GM08714 (cell line): ENCODE data around the gene RIC8B.

Experiments used
- H3K4me3 ChIP-seq: fragments of 200-500 bp; sonication (Bioruptor generic); 2 replicates; pipeline ENCODE4 v1.5.1; 2014; ENCODE audit warnings: mild to moderate bottlenecking, low read length, inconsistent platforms
- ZNF274 ChIP-seq: IDR thresholded peaks from 2 replicates; pipeline ENCODE4 v1.6.1; 2012; ENCODE audit warnings: mild to moderate bottlenecking, low read depth, low read length

RIC8B gene

GRCh38 chr12:106888348-106888970 lies 114.0 kb downstream of the RIC8B start:
- H3K4me3 ChIP-seq = no peak overlapping the region
- TF ChIP-seq ZNF274 = no peak

- no peak overlapping the region for H3K4me3 ChIP-seq
- TF ChIP-seq ZNF274 = no peak
Observed at GRCh38 chr12:106889326-106889725, 114.8 kb downstream of the RIC8B start.

- H3K4me3 ChIP-seq = no peak overlapping the region
- no peak for TF ChIP-seq ZNF274
Observed at GRCh38 chr12:106889950-106890626, 115.6 kb downstream of the RIC8B start.

GRCh38 chr12:106892075-106892474 lies 117.6 kb downstream of the RIC8B start:
- no peak overlapping the region for H3K4me3 ChIP-seq
- no peak for TF ChIP-seq ZNF274

GRCh38 chr12:106893451-106893850 lies 119.0 kb downstream of the RIC8B start:
- no peak for TF ChIP-seq ZNF274
- H3K4me3 ChIP-seq = no peak overlapping the region

- no peak overlapping the region for H3K4me3 ChIP-seq
- TF ChIP-seq ZNF274 = no peak
Observed at GRCh38 chr12:106894774-106895173, 120.3 kb downstream of the RIC8B start.

- no peak overlapping the region for H3K4me3 ChIP-seq
- no peak for TF ChIP-seq ZNF274
Observed at GRCh38 chr12:106896603-106897002, 122.1 kb downstream of the RIC8B start.

- H3K4me3 ChIP-seq = no peak overlapping the region
- no peak for TF ChIP-seq ZNF274
Observed at GRCh38 chr12:106897082-106897481, 122.6 kb downstream of the RIC8B start.

- no peak overlapping the region for H3K4me3 ChIP-seq
- TF ChIP-seq ZNF274 = no peak
Observed at GRCh38 chr12:106897981-106898901, 123.8 kb downstream of the RIC8B start.

- H3K4me3 ChIP-seq = no peak overlapping the region
- TF ChIP-seq ZNF274 = no peak
Observed at GRCh38 chr12:106900554-106900953, 126.1 kb downstream of the RIC8B start.

GRCh38 chr12:106901276-106901675 lies 126.8 kb downstream of the RIC8B start:
- no peak for TF ChIP-seq ZNF274
- no peak overlapping the region for H3K4me3 ChIP-seq

- no peak for TF ChIP-seq ZNF274
Observed at GRCh38 chr12:106902053-106902452, 127.6 kb downstream of the RIC8B start.

GRCh38 chr12:106903241-106903945 lies 128.9 kb downstream of the RIC8B start:
- TF ChIP-seq ZNF274 = no peak
- peak overlapping the region; percentile 44; the same call in 1 of the 2 replicates for H3K4me3 ChIP-seq

More at GRCh38 chr12:106902053-106902452, 127.6 kb downstream of the RIC8B start:
- H3K4me3 ChIP-seq = no peak overlapping the region

GRCh38 chr12:106906715-106907114 lies 132.2 kb downstream of the RIC8B start:
- no peak overlapping the region for H3K4me3 ChIP-seq
- TF ChIP-seq ZNF274 = no peak
